HL-60 (cell line): ENCODE results near the gene EXD1.

Experiments used
- POLR2AphosphoS5 ChIP-seq: IDR thresholded peaks from 2 replicates; pipeline ENCODE4 v1.6.1; 2012; ENCODE audit warnings: low read depth
- REST ChIP-seq: IDR thresholded peaks from 2 replicates; pipeline ENCODE4 v1.6.1; 2012; ENCODE audit warnings: low read depth; ENCODE audit not compliant: insufficient replicate concordance

- TF ChIP-seq POLR2AphosphoS5 (no peak), REST (no peak)
These were observed 46.3 kb upstream of the EXD1 start for GRCh38 chr15:41276831-41277230.
